Fibroblast of skin of abdomen (primary cell): ENCODE results near the gene OSBP2.
"Not testable (repeated sequence)": the region's sequence is repeated elsewhere in the genome, so short reads cannot be mapped to it uniquely, and the experiment has no call there.

Source experiments
- DNase-seq: peaks from one replicate; pipeline ENCODE4 v3.0.0-alpha.2; 2013

Gene OSBP2

GRCh38 chr22:30679895-30680690, 14.6 kb upstream of the OSBP2 start:
- not testable (repeated sequence) for DNase-seq

- no peak for DNase-seq
Measured at GRCh38 chr22:30680991-30681770, 13.5 kb upstream of the OSBP2 start.

DNA sequence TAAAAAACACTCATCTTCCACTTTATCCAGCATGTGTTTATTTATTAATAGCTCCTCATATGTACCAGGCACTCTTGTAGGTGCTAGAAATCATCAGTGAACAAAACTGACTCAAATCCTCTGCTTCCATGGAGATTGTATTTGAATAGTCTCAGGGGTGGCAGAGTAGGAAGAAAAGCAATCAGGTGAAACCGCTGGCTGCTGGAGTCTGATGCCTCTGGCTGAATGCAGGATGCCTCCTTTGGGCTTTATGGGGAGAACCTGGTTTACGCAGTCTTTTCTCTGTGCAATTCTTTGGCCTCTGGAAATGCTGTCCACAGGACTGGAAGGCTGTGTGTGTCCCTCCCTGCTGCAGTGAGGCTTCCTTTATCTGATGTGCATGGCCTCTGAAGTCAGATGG, 12.8 kb upstream of the OSBP2 start:
- no peak for DNase-seq

- no peak for DNase-seq
Measured at GRCh38 chr22:30685178-30685577, 9.5 kb upstream of the OSBP2 start.

DNA sequence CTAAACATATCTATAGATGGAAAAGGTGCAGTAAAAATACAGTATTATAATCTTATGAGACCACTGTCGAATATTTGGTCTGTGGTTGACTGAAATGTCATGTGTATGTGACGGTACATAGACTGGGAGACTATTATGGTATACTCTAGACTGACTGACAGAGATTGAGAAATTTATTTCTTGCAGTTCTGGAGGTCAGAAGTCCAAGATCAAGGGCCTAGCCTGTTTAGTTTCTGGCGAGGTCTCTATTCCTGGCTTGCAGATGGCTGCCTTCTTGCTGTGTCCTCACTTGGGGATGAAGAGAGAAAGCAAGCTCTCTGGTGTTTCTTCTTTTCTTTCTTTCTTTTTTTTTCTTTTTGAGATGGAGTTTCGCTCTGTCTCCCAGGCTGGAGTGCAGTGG, 7.3 kb upstream of the OSBP2 start:
- DNase-seq: no peak

- no peak for DNase-seq
Measured at GRCh38 chr22:30689622-30690021, 5.1 kb upstream of the OSBP2 start.

DNA sequence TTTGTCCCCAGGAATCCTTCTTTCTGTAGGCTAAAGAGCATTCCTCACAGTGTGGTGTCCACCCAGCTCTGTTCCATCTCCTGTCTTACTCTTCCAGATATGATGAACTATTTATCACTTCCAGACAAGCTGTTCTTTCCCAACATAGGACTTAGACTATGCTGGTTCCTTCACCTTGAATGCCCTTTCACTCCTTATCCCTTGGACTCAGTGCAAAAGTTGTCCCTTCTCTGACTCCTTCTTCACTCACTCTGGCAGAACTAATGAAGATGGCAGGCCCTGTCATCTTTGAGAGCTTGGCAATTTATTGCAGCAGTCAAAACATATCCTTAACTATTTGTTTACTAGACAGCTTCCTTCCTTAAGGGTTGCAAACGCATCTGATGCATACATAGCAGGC, 3.5 kb upstream of the OSBP2 start:
- DNase-seq: no peak

GRCh38 chr22:30694171-30694639, 469 bp upstream of the OSBP2 start:
- DNase-seq: peak; percentile 12

- no peak for DNase-seq
Measured at GRCh38 chr22:30695351-30695851, 727 bp downstream of the OSBP2 start.

GRCh38 chr22:30695871-30696655, 1.4 kb downstream of the OSBP2 start:
- DNase-seq: no peak

GRCh38 chr22:30697975-30698374, 3.3 kb downstream of the OSBP2 start:
- no peak for DNase-seq

DNA sequence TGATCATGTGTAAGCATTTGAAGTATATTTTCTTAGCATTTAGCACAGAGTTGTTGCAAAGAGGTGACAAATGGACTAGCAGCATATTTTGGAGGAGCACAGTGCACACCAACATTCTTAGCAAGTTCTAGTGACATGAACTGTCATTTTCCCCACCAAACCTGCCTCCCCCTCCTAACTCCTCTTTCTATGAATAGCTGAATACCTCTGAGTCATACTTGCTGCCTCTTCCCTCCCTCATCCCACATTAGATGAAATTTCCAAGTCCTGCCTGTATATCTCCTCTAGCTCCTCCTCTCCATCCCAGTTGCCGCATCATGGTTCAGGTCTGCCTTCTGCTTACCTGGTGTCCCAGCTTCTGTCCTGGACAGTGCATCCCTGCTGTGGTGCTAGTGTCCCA, 7.2 kb downstream of the OSBP2 start:
- DNase-seq: peak; percentile 42

DNA sequence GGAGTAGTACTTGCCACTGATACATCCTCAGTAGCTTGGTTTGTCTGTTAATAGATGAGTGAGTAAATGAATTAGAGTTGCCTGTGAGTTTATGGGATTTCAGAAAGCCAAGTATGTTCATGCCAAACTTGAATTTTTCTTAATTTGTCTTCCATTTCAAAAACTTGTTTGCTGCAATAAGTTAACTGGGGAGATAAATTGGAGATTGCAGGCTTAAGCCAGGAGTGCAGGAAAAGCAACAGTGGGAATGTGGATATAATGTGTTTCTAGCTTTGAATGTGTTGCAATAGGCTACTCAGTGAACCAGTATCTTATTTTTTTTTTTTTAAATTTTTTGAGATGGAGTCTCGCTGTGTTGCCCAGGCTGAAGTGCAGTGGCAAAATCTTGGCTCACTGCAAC, 8.2 kb downstream of the OSBP2 start:
- DNase-seq: no peak

DNA sequence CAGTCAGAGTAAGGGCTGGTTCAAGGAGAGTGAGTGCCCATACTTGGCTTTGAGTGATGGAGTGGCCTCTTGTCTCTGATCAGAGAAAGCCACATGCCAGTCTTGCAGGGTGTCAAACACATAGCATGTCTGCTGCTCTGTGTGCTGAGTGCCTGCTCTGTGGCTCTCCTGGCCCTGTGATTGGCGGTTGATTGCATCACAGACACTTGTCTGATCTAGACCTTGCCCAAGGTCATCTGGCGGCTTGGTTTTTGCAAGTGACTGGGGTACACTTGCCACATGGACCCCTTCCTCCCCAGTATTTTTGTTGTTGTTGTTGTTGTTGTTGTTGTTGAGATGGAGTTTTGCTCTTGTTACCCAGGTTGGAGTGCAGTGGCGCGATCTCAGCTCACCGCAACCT, 10.3 kb downstream of the OSBP2 start:
- no peak for DNase-seq

GRCh38 chr22:30705710-30706651, 11.3 kb downstream of the OSBP2 start:
- DNase-seq: peak; percentile 89

DNA sequence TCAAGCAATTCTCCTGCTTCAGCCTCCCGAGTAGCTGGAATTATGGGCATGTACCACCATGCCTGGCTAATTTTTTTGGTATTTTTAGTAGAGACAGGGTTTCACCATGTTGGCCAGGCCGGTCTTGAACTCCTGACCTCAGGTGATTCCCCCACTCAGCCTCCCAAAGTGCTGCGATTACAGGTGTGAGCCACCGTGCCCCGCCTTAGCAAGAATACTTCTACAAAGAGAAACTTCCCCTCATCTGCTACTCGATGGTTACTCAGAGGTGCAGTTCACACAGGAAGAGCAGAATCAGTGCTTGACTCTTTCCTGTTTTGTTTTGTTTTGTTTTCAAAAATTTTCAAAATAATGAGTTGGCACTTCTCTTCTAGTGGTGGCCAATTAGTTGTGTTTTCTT, 15.3 kb downstream of the OSBP2 start:
- not testable (repeated sequence) for DNase-seq

DNA sequence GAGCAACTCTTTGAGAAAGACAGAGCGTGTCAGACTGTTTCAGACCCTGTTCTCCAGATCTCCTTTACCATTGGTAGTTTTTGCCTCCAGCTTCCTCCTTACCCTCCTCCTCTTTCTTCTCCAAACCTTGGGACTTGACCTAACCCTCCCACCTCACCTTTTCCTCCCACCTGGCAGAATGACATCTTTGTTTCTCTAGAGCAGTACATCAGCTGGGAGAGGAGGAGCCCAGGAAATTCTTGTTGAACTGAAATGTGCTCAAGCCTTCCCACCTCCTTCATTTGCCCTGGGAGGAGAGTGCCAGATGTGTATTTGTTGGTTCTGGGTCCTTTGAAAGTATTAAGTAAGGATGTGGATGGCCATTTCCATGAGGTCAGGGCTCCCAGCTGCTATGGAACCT, 17.4 kb downstream of the OSBP2 start:
- DNase-seq: no peak

DNA sequence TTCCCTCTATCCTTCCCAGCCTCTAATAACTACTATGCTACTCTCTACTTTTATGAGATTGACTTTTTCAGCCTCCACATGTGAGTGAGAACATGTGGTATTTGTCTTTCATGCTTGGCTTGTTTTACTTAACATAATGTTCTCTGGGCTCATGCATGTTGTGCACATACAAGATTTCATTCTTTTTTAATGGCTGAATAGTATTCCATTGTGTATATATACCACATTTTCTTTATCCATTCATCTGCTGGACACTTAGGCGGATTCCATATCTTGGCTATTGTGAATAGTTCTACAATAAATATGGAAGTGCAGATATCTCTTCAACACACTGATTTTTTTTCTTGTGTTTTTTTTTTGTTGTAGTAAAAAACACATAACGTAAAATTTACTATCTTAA, 19.4 kb downstream of the OSBP2 start:
- DNase-seq: no peak

- DNase-seq: peak; percentile 83
Measured at GRCh38 chr22:30717331-30717921, 22.8 kb downstream of the OSBP2 start.

DNA sequence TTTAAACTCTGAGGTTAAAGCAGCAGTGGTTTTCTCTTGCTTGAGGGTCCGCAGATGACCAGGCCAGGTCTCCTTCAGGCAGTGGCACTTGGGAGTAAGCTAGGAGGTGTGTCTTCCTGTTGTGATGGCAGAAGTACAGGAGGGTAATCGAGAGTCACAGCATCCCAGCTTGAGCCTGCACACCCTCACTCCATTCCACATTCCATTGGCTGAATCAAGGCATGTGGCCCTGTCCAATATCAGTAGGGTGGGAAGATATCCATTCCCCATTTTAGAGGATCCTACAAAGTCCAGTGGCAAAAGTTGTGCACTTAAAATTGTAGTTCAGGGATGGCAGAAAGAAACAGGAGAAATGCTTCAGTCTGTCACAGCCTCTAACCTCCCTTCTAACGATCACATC, 23.3 kb downstream of the OSBP2 start:
- DNase-seq: no peak

DNA sequence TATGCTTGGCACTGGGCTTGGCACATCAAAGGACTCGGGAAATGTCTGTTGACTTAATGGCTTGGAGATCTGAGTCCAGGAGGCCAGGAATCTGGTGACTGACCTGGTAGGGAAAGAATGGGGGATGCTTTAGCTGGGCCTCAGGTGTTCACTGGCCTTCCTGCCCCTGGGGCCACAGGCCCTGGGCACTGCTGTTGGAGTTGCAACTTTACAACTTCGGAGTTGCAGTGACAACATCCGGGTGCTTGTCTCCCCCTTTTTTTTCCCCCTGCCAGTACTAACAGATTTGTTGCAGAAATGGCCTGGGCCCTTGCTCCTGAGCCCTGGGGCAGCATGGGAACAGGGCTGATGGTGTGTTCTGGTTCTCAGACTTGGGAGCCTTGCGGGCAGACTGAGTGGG, 23.8 kb downstream of the OSBP2 start:
- no peak for DNase-seq
